Skeletal muscle cell (primary cell): ENCODE results near the gene PHB1.
"Not testable (repeated sequence)": the region's sequence is repeated elsewhere in the genome, so short reads cannot be mapped to it uniquely, and the experiment has no call there.

Source experiments
- DNase-seq: peaks from one replicate; pipeline ENCODE4 v3.0.0-alpha.2; 2010; ENCODE audit warnings: low read depth
- H3K4me3 ChIP-seq: 2 replicates; pipeline ENCODE4 v1.5.1; 2011; ENCODE audit warnings: low read depth, mild to moderate bottlenecking, control low read depth, low read length, moderate library complexity

The PHB1 gene

GRCh38 chr17:49440581-49440980, 25.9 kb upstream of the PHB1 start:
- H3K4me3 ChIP-seq: no peak overlapping the region
- no peak for DNase-seq

GRCh38 chr17:49439673-49440571, 25.2 kb upstream of the PHB1 start:
- peak; percentile 29 for DNase-seq
- H3K4me3 ChIP-seq: no peak overlapping the region

DNA sequence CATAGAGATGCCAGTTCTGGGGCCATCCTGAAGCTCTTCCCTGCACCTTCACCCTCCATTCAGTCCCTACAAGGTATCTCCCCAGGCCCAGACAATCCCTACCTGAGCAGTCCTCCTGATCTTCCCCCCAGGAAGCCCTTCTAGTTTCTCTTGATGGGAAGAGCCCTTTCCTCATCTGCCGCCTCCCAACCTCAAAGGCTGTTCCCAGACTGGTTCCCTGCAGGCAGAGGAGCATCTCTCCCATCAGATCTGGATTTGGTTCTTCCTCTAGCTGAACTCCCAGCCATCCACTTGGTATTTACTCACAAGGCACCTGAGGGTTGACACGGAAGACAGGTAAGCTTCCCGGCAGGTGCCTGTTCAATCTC, 24.6 kb upstream of the PHB1 start:
- no peak overlapping the region for H3K4me3 ChIP-seq
- no peak for DNase-seq

GRCh38 chr17:49438436-49439278, 24.0 kb upstream of the PHB1 start:
- DNase-seq: no peak
- no peak overlapping the region for H3K4me3 ChIP-seq

GRCh38 chr17:49437696-49438435, 23.2 kb upstream of the PHB1 start:
- no peak for DNase-seq
- H3K4me3 ChIP-seq: no peak overlapping the region

GRCh38 chr17:49436174-49436573, 21.5 kb upstream of the PHB1 start:
- no peak for DNase-seq
- H3K4me3 ChIP-seq: no peak overlapping the region

- DNase-seq: no peak
- no peak overlapping the region for H3K4me3 ChIP-seq
Observed at GRCh38 chr17:49435671-49436029, 21.0 kb upstream of the PHB1 start.

DNA sequence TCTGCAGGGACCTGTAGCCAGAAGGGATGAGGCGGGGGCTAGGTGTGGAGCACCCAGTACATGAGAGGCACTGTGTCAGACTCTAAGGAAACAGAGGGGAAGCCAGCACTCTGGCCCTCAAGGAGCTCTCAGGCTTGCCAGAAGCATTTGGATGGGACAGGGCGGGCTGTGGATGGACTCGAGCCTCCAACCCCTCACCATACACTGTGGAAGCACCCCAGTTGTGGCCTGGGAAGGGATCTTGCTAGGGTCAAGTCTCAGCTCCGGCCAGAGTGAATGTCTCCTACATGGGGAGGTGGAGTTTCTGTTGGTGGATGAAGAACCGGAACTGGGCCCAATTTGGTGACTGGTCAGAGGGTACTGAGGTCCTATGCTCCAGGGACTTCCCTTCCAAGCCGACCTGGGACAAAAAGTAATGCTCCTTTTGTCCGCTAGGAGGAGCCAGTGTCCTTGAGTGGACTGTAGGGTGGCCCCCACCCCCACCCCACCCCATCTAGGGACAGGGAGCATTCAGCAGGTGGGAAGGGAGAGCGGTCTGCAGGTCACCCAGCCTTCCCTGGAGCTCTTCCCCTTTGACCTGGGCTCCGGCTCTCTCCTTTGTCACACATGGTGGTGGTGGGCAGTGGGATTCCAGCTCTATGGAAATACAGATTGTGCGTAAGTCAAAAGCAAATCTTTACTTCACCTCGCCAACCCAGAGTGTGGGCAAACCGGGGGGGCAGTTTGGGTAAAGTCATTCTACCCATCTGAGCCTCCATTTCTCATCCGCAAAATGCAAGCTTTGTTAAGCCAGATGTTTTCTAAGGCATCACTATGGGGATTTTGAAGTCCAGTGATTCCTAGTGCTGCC, 20.4 kb upstream of the PHB1 start:
- H3K4me3 ChIP-seq: no peak overlapping the region

GRCh38 chr17:49433000-49433694, 18.5 kb upstream of the PHB1 start:
- no peak overlapping the region for H3K4me3 ChIP-seq

More for the DNA sequence above, 20.4 kb upstream of the PHB1 start:
- no peak for DNase-seq

GRCh38 chr17:49431743-49432142, 17.1 kb upstream of the PHB1 start:
- no peak overlapping the region for H3K4me3 ChIP-seq
- DNase-seq: no peak

More at GRCh38 chr17:49433000-49433694, 18.5 kb upstream of the PHB1 start:
- no peak for DNase-seq

GRCh38 chr17:49425004-49425286, 10.3 kb upstream of the PHB1 start:
- no peak for DNase-seq

DNA sequence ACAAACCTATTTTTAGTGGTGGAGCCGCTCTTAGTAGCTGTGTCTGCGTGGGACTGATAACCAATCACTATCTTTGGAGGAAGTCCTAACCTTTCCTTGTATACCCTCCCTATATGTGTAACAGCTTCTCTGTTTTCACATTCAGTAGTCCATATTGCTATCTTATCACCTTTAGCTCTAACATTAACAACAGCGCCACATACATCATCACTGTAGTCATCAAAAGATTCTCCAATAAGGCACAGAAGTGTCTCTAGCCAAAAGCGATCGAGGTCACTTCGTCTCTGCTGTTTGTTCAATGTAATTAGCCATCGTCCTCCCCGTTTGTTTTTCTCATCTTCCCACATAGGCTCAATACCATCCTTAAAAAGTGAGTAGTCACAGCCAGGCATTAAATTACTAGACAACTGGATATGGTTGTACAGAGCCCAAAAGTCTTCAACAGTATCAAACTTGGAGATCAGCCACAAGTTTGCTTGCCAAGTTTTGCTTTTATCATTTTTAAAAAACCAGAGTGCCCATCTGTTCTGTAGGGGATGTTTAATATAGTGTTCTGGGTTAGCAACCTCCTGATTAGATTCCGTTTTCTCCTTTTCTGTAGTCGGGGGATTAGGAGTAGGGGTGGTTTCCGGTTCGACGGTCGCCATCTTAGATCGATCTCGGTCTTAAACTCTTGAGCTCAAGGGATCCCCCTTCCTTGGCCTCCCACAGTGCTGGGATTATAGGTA, 9.8 kb upstream of the PHB1 start:
- DNase-seq, H3K4me3 ChIP-seq: not testable (repeated sequence)

More at GRCh38 chr17:49425004-49425286, 10.3 kb upstream of the PHB1 start:
- no peak overlapping the region for H3K4me3 ChIP-seq

- H3K4me3 ChIP-seq: no peak overlapping the region
- DNase-seq: no peak
Observed at GRCh38 chr17:49422714-49423113, 8.0 kb upstream of the PHB1 start.

GRCh38 chr17:49419761-49420160, 5.1 kb upstream of the PHB1 start:
- not testable (repeated sequence) for H3K4me3 ChIP-seq, DNase-seq

- not testable (repeated sequence) for DNase-seq, H3K4me3 ChIP-seq
Observed at GRCh38 chr17:49418754-49419740, 4.4 kb upstream of the PHB1 start.

DNA sequence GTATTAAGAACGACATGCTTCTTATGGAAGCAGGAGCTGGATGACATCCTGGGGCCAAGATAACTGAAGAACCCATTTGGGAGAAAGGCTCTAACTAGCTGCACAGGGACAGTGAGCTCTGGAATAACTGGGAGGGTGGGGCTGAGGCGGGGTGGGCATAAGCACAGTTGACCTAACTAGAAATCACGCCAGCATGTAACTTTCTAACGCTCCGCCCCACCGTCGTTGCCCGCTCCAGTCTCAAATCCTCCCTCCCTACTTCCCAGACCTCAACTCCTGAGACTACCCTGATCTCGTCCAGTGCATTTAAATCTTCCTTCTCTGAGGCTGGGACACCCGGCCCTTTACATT, 436 bp downstream of the PHB1 start:
- peak overlapping the region; percentile 65 for H3K4me3 ChIP-seq
- no peak for DNase-seq

DNA sequence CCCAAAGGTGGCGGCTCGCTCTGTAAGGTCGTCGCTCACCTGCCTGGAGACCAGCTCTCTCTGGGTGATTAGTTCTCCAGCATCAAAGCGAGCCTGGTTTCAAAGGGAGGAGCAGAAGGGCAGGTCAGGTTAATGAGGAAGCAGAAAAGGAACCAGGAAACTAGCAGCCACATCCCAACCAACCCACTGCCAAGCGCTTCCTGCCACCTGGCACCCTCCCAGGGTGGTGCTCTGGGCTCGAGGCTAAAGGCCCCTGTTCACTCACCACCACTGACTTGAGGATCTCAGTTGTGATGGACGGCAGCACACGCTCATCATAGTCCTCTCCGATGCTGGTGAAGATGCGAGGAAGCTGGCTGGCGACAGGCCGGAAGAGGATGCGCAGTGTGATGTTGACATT, 5.6 kb downstream of the PHB1 start:
- no peak overlapping the region for H3K4me3 ChIP-seq
- no peak for DNase-seq
